HG03378 (cell line): ENCODE data around the gene PLEKHG3.

Source experiments
- ATAC-seq: cut with Tn5 transposase; IDR thresholded peaks from one replicate; pipeline ENCODE4 v1.9.1; 2021; ENCODE audit warnings: mild to moderate bottlenecking, moderate library complexity; ENCODE audit not compliant: unreplicated experiment

The PLEKHG3 gene

DNA sequence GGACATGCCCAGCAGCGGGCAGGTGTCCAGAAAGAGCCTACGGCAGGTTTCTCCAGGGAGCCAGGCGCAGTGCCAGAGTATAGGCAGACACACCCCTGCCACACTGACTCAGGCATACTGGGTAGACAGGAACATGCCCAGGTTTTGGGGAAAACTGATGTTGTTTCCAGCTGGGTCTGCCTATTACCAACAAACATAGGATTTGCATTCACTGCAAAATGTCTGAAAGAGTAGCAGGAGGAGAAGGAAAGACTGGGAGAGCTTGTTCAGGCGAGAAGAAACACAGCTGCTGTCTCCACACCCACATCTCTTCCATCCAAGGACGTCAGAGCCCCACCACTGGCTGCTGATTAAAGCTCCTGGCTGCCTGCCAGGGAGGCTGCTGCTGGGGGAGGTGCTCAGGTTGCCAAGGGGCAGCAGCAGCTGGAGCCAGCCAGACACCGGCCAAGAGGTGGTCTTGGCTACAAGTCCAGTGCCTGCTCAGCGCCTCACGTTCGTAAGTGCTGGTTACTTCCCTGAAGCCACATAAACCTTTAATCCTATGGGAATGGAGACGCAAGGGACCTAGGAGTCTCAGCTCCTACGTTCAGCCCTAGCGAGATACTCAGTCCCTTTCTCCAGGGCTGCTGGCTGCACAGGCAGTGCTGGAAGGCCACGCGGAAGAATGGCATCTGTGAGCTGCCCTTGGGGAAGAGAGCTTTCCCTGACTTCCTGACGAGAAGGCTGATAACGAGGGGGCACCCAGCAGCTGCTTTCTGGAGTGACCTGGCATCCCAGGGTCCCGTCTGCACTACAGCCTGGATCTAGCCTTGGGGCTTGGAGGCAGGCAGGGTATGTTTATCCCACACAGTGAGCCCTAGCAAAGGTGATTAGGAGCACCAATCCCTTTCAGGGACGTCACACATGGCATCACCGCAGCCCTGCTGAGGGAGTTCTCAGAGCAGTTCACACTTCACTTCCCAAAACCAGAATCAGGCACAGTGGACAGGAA lies 58.1 kb downstream of the PLEKHG3 start:
- no peak for ATAC-seq

DNA sequence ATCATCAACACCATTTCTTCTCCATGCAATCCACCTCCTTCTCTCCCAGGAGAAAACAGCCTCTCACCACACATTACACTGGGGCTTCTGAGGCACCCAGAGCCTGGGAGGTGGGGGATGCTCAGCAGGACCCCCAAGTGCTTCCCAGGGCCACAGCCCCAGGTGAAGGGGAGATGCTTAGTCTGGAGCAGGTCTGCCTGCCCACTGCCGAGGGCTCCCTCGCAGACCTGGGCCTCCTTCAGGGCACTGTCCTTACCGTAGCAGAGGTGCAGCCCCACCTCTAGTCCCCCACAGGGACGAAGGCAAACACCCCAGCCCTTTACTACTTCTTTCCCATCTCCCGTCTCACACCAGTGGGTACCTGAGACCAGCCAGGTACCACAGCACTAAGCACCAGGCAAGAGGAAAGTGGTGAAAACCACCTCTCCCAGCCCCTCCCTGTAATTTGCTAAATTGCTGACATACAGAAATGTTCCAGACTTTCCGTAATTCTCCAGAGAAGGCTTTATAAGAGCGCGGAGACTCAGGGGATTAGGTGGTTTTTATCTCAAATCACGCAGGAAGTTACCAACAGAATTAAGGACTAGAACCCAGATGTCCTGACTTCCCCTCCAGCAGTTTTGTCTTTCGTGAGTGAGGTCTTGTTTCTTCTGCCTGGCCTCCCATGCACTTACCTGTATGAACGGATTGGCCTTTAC lies 59.0 kb downstream of the PLEKHG3 start:
- ATAC-seq: no peak

DNA sequence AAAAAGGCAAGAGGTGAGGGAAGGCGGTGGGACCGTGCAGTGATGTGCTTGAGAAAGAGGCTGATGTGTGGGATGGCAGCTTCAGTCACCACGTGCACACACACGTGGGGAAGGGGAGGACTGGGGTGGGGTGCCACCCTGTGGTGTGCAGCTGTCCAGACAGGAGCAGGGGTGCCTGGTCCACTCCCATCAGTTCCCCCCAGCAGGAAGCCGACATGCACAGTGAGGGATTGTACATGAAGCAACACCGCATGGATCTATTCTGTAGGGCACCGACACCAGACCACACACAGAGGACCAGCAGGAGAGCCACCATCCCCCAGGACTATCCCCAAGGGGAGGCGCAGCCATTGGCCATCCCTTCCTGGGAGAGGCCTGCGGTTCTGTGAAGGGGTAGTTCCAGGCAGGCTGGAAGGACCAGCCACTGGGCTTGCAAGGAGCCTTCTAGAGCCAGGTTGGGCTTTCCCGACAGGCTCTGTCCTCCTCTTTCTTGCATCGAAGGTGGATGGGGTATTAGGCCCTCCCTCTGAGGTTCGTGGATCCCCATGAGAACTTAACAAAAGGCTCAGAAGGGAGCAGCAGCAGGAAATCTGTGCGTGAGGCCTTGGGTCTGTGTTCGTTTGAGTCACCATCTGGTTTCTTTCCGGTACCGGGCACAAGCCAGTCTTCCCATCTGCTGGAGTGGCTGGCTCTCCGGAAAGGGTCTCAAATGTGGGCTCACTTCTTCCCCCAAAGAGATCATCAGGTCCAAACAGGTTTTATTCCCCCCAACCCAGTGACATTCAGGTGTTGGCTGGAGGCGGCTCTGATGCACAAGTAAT lies 59.8 kb downstream of the PLEKHG3 start:
- ATAC-seq: no peak

DNA sequence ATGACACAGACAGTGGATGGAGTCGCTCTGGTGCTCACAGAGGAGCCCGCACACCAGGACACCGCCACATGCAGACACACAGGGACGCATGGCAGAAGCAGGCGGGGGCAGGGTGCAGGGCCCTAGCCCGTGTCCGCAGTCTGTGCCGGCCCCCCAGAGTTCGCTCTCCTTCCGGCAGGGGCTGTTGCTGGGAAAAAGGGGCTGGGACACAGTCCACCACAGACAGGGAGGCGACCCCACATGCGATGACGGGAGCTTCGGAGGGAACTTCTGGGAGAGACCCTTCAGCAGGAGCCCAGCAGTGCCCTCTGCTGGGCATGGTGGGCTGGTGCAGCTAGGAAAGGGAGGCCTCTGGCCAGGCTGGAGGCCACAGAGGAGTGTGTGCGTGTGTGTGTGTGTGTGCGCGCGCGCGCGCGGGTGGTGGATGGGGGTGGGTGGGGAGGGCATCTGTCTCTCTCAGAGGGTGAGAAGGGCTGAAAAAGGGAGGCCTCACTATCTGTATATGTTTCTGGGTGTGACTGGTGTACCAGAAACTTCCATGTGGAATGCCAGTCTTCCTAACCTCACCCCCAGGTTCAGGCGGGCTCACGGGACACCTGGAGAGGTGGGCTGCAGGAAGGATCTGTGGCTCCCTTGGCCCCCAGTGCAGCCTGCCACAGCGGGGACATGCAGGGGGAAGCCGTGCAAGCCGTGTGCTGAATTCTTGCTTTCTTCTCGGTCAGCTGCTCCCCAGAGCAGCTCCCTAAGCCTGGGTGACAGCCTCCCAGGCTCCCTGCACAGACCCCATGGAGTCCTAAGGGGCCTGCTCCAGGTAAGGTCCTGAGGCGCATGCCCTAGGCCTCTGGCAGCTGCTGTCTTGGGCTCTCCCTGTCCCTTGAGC lies 60.7 kb downstream of the PLEKHG3 start:
- ATAC-seq: no peak

DNA sequence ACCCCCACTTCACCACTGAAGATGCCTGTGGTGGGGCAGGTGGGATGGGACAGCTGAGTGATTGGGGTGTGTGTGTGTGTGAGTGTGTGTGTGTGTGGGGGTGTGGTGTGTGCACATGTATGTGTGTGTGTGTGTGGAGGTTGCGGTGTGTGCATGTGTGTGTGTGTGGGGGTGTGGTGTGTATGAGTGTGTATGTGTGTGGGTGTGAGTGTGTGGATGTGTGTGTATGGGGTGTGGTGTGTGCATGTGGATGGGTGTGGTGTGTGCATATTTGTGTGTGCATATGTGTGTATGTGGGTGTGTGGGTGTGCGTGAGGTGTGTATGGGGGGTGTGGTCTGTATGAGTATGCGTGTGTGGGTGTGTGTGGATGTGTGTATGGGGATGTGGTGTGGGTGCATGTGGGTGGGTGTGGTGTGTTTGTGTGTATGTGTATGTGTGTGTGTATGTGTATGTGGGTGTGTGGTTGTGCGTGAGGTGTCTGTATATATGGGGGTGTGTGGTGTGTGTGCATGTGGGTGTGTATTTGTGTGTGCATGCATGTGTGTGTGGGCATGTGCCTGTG lies 61.6 kb downstream of the PLEKHG3 start:
- ATAC-seq: no peak

DNA sequence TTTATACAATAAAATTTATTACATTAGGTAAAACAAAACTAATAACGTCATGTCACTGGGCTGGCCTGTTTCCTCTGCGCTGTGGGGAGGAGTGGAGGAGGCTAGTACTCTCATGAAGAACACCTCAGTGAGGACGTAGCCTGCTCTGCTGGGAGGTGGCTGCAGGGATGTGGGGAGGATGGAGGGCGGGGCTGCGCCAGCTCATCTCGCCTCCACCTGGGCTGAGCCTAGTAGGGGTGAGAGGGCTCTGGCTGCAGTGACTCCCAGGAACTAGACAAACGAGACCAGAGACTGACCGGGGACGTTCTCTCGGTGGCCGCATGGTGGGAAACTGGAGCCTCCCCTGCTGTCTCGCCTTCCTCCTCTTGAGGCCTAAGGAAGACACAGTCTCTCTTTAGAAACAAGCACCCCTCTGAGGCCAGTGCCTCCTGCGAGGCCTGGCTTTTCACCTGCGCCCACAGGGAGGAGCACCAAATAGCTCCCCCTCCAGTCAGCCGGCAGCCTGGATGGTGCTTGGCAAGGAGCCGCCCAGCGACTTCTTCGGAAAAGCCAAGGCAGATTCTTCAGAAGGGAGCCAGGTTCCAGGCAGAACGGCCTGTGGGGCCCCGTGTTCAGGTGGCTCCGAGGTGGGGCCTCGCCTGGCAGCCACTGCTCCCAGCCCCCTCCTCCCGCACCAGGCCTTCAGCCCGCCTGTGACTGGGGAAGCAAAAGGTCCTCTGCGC lies 62.4 kb downstream of the PLEKHG3 start:
- no peak for ATAC-seq

DNA sequence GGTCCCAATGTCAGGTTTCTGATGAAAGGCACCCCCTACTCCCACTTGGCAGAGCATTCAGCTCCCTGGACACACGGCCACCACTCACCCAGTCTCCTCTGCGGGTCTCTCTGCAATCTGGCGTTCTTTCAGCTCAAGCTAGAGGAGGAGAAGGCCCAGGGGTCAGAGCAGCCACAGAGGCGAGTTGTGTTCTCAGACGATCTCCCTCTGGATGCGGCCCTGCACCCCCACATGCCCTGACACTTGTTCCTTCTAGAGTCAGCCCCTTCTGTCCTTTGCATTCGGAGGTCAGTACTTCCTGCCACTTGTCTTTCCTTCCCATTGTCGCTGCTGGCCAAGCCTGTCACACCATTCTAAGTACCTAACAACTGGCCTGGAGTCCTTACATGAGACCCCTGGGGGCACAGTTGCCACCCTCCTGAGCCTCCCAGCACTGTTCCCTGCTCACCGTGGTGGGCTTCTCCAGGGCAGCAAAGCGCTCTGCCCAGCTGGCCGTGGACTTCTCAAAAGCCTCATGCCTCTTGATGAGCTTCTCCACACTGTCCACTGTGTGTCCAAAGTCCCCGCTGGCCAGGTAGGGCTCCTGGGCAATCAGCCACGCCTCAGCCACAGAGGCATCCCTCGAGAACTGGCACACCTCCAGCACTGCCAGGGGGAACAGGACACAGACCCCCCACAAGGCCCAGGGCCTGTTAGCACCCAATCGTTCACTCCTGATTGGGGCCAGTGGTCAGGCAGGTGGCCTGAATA lies 63.2 kb downstream of the PLEKHG3 start:
- ATAC-seq: no peak

DNA sequence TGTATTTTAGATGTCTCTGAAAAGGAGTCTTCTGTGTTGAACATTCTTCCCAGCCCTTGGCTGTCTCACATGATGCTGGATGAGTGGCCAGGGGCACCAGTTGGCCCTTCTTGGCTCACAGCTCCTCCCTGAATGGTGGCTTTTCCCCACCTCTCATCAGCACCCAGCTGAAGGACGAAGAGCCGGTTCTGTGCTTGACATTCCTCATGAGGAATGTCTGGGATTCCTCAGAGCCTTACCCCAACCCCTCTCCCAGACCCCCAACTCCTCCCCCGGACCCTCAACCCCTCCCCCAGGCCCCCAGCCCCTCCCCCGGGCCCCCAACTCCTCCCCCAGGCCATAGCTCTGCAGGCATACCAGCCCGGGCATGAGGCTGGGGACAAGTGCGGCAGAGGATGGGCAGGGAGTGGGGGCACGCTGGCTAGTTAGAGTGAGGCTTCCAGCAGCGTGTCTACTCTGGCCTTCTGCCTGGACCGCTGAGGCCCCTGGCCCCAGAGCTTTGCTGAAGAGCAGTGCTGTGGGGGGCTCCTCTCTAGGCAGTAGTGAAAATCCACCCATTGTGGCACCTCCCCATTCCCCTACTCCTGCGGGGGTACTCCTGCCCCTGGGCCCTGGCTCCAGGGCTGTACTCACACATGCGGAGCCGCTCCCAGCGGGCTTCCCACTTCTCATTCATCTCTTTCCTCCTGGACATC lies 64.3 kb downstream of the PLEKHG3 start:
- ATAC-seq: no peak

DNA sequence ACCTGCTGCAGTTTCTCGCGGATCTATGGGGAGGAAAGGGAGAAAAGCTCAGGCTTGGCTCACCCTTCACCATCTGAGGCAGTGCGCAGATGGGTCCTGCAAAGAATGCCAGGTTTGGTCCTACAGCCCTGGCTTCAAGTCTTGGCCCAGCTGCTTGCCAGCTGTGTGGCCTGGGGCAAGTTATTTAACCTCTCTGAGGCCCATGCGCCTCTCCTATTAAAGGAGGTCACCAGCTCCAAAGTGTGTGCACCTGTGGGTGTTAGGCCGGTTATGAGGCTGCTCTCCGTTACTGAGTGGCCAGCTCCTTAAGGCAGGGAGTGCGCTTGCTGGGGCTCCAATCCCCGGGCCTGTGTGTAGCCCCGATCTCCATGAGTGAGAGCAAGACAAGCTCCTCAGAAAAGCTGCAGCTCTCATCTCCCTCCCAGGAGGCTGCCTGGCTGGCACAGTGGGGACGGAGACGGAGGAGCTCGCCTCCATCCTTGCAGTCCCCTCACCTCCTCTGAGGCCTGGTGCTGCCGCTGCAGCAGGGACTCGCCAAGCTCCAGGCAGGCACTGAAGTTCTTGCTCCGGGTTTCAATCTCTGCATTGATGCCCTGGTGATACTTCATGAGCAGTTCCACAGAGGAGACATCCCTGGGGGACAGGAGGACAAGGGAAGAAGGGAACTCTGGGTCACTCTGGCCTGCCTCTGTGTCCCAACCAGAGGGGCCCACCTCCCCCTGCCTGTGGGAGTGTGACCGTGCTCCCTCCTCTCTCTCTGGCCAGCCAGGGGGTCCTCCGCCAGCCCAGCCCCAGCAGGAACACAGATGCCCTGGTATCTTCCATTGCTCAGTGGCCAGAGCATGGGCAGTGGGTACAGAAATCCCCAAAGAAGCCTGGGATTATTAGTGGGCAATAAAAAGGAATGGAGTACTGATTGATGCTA lies 65.1 kb downstream of the PLEKHG3 start:
- no peak for ATAC-seq

DNA sequence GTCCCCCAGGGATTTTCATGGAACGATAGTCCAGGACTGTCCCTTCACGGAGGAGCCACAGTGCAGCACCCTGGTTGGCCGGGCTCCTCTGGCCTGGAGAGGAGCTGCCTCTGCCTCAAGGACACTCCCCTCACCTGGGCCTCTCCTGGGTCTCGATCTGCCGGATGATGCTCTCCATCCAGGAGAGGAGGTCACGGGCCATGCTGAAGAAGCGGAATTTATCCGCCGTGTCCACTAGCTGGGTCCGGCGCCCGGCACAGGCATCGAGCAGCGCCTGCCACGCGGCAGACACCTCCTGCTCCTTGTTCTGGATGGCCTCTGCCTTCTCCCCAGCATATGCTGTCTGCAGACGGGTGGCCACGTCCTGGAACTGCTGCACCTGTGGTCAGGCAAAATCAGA lies 66.5 kb downstream of the PLEKHG3 start:
- no peak for ATAC-seq

DNA sequence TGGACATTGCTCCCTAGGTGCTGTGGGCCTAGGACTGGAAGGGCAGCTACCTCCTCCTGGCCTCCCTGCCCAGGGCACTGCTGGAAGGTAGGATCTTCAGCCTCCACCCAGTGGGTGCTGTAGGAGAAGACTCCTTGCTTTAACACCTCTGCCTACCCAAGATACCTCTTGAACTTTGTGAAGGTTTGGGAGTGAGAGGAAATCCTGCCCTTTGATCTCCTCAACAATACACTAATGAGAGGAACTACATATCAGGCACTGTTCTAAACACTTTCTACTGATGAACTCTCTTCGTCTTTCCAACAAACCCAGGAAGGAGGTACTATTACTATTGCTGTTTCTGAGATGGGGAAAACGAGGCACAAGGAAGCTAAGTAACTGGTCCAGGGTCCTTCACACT lies 66.9 kb downstream of the PLEKHG3 start:
- no peak for ATAC-seq

DNA sequence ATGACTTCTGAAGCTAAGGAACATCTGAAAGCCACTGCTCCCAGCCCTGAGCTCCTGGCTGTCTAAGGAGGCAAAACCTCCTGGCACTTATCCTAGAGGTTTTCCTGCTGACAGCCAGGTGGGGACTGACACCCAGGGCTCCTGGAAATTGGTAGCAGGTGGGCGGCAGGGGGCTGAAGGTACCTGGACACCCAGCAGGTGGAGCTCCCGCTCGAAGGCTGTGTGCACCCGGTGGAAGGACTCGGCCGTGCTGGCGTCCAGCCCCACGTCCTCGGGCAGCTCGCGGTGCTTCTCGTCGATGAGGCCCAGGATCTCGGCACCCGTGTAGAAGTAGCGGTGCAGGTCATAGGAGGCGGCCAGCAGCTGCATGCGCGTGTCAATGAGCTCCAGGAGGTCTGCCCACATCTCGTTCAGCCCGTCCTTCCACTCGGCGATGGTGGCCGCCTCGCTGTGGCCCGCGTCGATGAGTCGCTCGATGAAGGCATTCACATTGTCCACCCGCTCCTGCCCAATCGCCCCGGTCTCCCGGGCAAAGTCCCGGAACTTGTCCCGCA lies 68.2 kb downstream of the PLEKHG3 start:
- no peak for ATAC-seq

DNA sequence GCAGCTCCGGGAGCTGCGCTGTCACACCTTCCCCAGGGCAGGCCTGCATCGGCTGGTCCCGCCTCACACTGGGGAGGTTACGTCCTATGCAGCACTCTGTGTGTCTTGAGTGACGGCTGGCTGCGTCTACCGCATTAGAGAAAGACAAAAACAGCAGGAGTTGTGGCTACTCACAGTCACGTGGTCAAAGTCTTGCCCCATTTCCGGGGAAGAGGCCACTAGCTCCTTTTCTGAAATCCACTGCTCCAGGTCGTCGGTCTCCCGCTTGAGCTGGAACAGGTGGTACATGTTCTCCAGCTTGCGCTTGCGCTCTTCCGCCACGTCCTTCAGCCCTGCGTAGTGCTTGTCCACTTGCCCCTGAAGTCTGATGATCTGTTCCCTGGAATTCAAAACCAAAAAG lies 68.8 kb downstream of the PLEKHG3 start:
- ATAC-seq: no peak

DNA sequence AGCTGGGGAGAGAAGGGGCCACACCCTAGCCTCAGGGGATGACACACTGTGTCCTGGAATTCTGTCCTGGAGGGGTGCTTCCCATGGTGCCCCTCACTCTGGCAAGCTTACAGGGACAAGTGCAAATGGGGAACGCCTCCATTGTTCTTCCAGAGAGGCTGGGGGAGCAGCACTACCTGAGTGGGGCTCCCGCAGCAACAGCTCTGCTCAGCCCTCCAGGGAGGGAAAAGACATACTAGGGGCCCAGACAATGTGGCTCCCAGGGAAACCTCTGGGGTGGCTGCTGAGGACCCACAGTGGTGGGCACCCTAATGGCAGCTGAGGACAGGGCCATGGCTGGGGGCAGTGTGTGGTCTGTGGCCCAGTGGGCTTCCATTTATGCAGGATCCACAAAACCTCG lies 69.4 kb downstream of the PLEKHG3 start:
- ATAC-seq: no peak

DNA sequence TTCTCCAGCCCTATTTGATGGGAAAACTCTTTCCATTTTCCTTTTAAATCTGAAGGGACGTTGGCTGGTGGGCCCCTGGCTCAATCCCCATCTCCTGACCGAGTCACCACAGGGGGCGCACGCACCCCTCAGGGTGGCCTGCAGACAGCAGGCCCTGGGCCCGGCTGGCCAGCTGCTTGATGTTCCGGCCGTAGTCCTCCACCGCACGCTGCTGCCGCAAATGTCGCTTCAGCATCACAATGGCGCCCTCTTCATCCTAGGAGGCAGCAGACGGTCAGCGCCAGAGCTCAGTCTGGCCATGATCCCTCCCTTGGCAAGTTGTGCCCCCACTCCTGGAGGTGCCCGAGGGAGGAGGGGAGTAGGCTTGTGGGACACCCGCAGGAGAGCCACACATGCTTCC lies 70.0 kb downstream of the PLEKHG3 start:
- no peak for ATAC-seq

DNA sequence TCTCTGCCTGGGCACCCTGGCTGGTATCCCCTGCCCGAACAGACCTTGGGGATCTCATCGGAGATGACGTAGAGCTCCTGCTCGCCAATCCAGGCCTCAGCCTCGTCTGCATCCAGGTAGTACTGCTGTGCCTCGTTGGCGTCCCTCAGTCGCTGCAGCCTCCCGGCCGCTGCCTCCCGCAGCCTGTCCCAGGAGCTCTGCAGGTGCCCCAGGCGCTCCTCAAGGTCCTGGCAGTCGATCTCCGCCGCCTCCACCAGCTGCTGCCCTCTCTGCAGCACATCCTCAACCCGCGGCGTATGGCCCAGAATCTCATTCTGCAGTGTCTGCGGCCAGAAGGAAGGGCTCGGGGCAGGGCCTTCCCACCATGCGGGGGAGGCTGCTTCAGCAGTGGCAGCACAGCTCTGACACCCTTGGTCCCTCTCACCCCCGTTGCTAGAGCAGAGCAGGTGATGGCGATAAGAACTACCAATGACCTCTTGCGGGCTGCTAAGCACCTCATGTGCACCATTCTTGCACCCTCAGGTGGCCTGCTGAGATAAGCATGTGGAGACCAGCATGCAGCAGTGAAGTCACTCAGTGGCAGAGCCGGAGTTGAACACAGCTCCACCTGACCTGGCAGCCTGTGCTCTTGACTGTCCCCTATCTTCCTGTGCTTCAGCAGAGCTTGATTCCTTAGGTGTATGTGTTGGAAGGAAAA lies 71.0 kb downstream of the PLEKHG3 start:
- no peak for ATAC-seq
